ENCODE data around the gene FOXK1.

The FOXK1 gene

DNA sequence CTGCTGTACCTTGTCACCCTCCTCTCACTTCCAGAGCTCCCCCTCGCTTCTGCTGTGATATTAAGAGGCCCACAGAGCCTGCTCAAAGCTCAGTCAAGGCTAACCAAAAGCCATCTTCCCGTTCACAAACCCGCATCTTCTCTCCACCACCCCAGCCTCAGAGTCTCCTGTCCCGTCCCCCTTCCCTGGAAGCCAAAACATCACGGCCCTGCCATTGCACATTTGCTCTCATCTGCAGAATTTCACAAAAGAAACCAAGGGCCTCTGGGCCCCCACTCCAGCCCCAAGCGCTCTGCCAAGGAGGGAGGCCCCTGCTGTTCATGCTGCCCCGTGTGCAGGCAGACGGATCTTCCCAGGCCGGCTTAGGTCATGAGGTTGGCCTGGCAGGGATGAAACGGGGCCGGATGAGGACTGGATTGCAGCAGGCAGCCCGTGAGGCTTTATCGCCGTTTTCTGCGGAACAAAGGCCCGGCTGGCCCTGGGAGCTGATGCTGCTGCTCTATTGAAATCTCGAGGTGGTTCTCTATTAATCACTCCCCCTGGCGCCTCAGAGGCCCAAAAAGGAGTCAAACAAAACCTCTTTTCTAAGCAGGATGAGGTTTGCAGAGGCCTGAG lies 31.6 kb upstream of the FOXK1 start:
- no peaks in the 10 kb centered on the region for H3K9me3 ChIP-seq (ENCODE audit: insufficient read depth, low read length)
- H3K9ac ChIP-seq (ENCODE audit: low read length), result no peak overlapping the region
- no peaks in the 10 kb centered on the region for H4K20me1 ChIP-seq (ENCODE audit: insufficient read depth, low read length)
- no peaks in the 10 kb centered on the region for H3K79me2 ChIP-seq (ENCODE audit: low read length)
- no peak overlapping the region for H3K4me2 ChIP-seq (ENCODE audit: low read length)
- peaks cover 2% of the 10 kb centered on the region; the same call in 1 of the 2 replicates for H3K4me1 ChIP-seq (ENCODE audit: low read length)
- no peak overlapping the region for H3K4me3 ChIP-seq (ENCODE audit: low read length)
- H2AFZ ChIP-seq (ENCODE audit: low read depth, low read length), result no peak overlapping the region
- TF ChIP-seq, protein P1, sequence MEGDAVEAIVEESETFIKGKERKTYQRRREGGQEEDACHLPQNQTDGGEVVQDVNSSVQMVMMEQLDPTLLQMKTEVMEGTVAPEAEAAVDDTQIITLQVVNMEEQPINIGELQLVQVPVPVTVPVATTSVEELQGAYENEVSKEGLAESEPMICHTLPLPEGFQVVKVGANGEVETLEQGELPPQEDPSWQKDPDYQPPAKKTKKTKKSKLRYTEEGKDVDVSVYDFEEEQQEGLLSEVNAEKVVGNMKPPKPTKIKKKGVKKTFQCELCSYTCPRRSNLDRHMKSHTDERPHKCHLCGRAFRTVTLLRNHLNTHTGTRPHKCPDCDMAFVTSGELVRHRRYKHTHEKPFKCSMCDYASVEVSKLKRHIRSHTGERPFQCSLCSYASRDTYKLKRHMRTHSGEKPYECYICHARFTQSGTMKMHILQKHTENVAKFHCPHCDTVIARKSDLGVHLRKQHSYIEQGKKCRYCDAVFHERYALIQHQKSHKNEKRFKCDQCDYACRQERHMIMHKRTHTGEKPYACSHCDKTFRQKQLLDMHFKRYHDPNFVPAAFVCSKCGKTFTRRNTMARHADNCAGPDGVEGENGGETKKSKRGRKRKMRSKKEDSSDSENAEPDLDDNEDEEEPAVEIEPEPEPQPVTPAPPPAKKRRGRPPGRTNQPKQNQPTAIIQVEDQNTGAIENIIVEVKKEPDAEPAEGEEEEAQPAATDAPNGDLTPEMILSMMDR (IDR thresholded peaks at IDR 0.05; ENCODE audit: low read depth, low read length), result no peak
- no peak for TF ChIP-seq EZH2phosphoT487 (IDR thresholded peaks at IDR 0.05; ENCODE audit: low read depth)
- no peaks in the 10 kb centered on the region for H3K27me3 ChIP-seq (ENCODE audit: low read depth, low read length)
- H3K36me3 ChIP-seq (replicated peaks; ENCODE audit: low read depth, low read length), result no peaks in the 10 kb centered on the region
- H3K27ac ChIP-seq (ENCODE audit: low read length), result no peak overlapping the region

DNA sequence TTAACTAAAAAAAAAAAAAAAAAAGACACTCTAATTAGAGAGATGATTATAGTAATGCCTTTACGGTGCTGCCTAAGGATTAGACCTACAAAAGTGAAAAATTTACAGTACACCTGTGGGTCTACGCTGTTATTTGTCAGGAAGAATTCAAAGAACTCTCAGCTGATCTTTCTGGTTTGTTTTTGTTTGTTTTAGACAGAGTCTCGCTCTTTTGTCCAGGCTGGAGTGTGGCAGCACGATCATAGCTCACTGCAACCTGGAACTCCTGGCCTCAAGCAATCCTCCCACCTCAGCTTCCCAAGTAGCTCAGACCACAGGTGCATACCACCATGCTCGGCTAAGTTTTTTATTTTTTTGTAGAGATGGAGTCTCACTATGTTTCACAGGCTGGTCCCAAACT lies 28.3 kb upstream of the FOXK1 start:
- Histone ChIP-seq H2AFZ (ENCODE audit: low read depth, low read length) (no peak overlapping the region), H3K27ac (ENCODE audit: low read length) (no peak overlapping the region), H3K4me3 (ENCODE audit: low read length) (no peak overlapping the region), H3K4me1 (ENCODE audit: low read length) (peaks cover 3% of the 10 kb centered on the region; the same call in 1 of the 2 replicates), H4K20me1 (ENCODE audit: insufficient read depth, low read length) (no peaks in the 10 kb centered on the region), H3K79me2 (ENCODE audit: low read length) (no peaks in the 10 kb centered on the region), H3K9me3 (ENCODE audit: insufficient read depth, low read length) (no peaks in the 10 kb centered on the region), H3K27me3 (ENCODE audit: low read depth, low read length) (no peaks in the 10 kb centered on the region), H3K36me3 (replicated peaks; ENCODE audit: low read depth, low read length) (no peaks in the 10 kb centered on the region), H3K4me2 (ENCODE audit: low read length) (no peak overlapping the region), H3K9ac (ENCODE audit: low read length) (no peak overlapping the region)
- no peak for TF ChIP-seq EZH2phosphoT487 (IDR thresholded peaks at IDR 0.05; ENCODE audit: low read depth)
- TF ChIP-seq, protein P1 (IDR thresholded peaks at IDR 0.05; ENCODE audit: low read depth, low read length), result no peak

DNA sequence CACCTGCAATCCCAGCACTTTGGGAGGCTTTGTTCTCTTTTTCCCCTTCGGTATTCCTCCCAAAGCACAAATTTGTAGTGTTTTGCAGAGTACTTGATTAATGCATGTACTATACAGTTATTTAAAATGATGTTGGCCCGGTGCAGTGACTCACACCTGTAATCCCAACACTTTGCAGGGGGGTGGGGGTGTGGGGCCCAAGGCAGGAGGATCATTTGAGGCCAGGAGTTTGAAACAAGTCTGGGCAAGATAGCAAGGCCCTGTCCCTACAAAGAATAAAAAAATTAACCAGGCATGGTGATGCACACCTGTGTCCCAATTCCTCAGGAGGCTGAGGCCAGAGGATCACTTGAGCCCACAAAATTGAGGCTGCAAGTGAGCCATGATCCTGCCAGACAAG lies 26.8 kb upstream of the FOXK1 start:
- Histone ChIP-seq H2AFZ (ENCODE audit: low read depth, low read length) (no peak overlapping the region), H4K20me1 (ENCODE audit: insufficient read depth, low read length) (no peaks in the 10 kb centered on the region)
- TF ChIP-seq, protein P1 (IDR thresholded peaks at IDR 0.05; ENCODE audit: low read depth, low read length), result no peak
- TF ChIP-seq EZH2phosphoT487 (IDR thresholded peaks at IDR 0.05; ENCODE audit: low read depth), result no peak

DNA sequence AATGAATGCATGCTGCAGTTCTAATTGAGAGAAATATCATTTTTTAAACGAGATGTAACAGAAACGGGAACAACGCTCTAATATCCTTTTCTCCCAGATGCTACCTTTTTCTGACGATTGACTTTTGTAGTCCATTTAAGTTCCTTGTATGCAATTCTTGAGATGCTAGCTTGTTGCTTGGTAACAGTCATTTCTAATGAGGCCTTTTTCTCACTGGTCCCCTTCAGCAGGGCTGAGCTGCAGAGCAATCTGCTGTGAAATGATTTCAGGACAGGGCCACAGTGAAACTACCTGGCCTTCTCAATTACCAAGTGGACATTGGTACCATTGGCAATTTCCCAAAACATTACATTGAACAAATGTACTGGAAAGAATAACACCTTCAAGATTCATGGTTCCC lies 26.2 kb upstream of the FOXK1 start:
- H3K9ac ChIP-seq (ENCODE audit: low read length), result no peak overlapping the region
- no peaks in the 10 kb centered on the region for H4K20me1 ChIP-seq (ENCODE audit: insufficient read depth, low read length)
- H3K9me3 ChIP-seq (ENCODE audit: insufficient read depth, low read length), result no peaks in the 10 kb centered on the region
- H3K4me2 ChIP-seq (ENCODE audit: low read length), result no peak overlapping the region
- no peaks in the 10 kb centered on the region for H3K36me3 ChIP-seq (replicated peaks; ENCODE audit: low read depth, low read length)
- H3K27me3 ChIP-seq (ENCODE audit: low read depth, low read length), result no peaks in the 10 kb centered on the region
- H3K4me3 ChIP-seq (ENCODE audit: low read length), result no peak overlapping the region
- H3K4me1 ChIP-seq (ENCODE audit: low read length), result peaks cover 3% of the 10 kb centered on the region; the same call in 1 of the 2 replicates
- no peak overlapping the region for H3K27ac ChIP-seq (ENCODE audit: low read length)
- no peak overlapping the region for H2AFZ ChIP-seq (ENCODE audit: low read depth, low read length)
- TF ChIP-seq EZH2phosphoT487 (IDR thresholded peaks at IDR 0.05; ENCODE audit: low read depth), result no peak
- TF ChIP-seq, protein P1 (IDR thresholded peaks at IDR 0.05; ENCODE audit: low read depth, low read length), result no peak
- no peaks in the 10 kb centered on the region for H3K79me2 ChIP-seq (ENCODE audit: low read length)

More for the DNA sequence above, 26.8 kb upstream of the FOXK1 start:
- Histone ChIP-seq H3K79me2 (ENCODE audit: low read length) (no peaks in the 10 kb centered on the region), H3K9me3 (ENCODE audit: insufficient read depth, low read length) (no peaks in the 10 kb centered on the region), H3K36me3 (replicated peaks; ENCODE audit: low read depth, low read length) (no peaks in the 10 kb centered on the region), H3K9ac (ENCODE audit: low read length) (no peak overlapping the region), H3K4me1 (ENCODE audit: low read length) (peaks cover 3% of the 10 kb centered on the region; the same call in 1 of the 2 replicates), H3K27ac (ENCODE audit: low read length) (no peak overlapping the region), H3K4me3 (ENCODE audit: low read length) (no peak overlapping the region), H3K4me2 (ENCODE audit: low read length) (no peak overlapping the region), H3K27me3 (ENCODE audit: low read depth, low read length) (no peaks in the 10 kb centered on the region)
